HEK293 (cell line): ENCODE results near the gene HSD3B2.

ENCODE experiments used
- CTCF ChIA-PET: fragments of 350-600 bp; formaldehyde crosslinking; extraction: SDS; loops from one replicate; lab custom pipeline; 2021; ENCODE audit warnings: antibody characterized with exemption; lab: Yijun Ruan, JAX
- POLR2A ChIA-PET: fragments of 300-600 bp; formaldehyde crosslinking; extraction: SDS; loops from one replicate; lab custom pipeline; 2020; ENCODE audit warnings: antibody characterized with exemption, inconsistent platforms; lab: Yijun Ruan, JAX
- H3K27ac ChIP-seq: fragments of 200-500 bp; sonication (Bioruptor generic); 2 replicates; pipeline ENCODE4 v1.5.1; 2014; ENCODE audit warnings: low read depth, low read length, control low read depth, inconsistent platforms; ENCODE audit errors: extremely low read depth
- H3K36me3 ChIP-seq, 2 experiments: fragments of 200-500 bp in 1 of 2; sonication (Bioruptor generic) in 1 of 2; 1 replicate in 1 of 2; 2 replicates in 1 of 2; pipeline ENCODE4 v1.5.1; 2014 to 2017; ENCODE audit warnings: inconsistent platforms in 2 of 2, low read length in 2 of 2; ENCODE audit not compliant: control insufficient read depth in 2 of 2, insufficient read depth in 1 of 2
- H3K4me1 ChIP-seq: fragments of 200-500 bp; sonication (Bioruptor generic); 2 replicates; pipeline ENCODE4 v1.5.1; 2014; ENCODE audit warnings: mild to moderate bottlenecking, low read length, inconsistent platforms; ENCODE audit not compliant: control insufficient read depth, insufficient read depth
- H3K4me3 ChIP-seq: 2 replicates; pipeline ENCODE4 v1.5.1; 2011; ENCODE audit warnings: low read depth, mild to moderate bottlenecking, control low read depth, low read length, moderate library complexity
- H3K9me3 ChIP-seq: fragments of 200-500 bp; sonication (Bioruptor generic); 2 replicates; pipeline ENCODE4 v1.5.1; 2014; ENCODE audit warnings: low read depth, low read length, inconsistent platforms; ENCODE audit not compliant: control insufficient read depth, insufficient read depth
- EGR2 ChIP-seq: fragments of 450-650 bp; formaldehyde crosslinking; IDR thresholded peaks from 2 replicates; pipeline ENCODE4 v1.5.1; 2016; ENCODE audit warnings: low read depth, missing biosample characterization, missing genetic modification characterization
- ELK4 ChIP-seq: IDR thresholded peaks from 2 replicates; pipeline ENCODE4 v1.6.1; 2011; ENCODE audit warnings: mild to moderate bottlenecking, low read depth, low read length, borderline replicate concordance
- INSM2 ChIP-seq: fragments of 450-650 bp; formaldehyde crosslinking; IDR thresholded peaks from 2 replicates; pipeline ENCODE4 v1.5.1; 2016; ENCODE audit warnings: missing biosample characterization, missing genetic modification characterization
- KLF8 ChIP-seq: fragments of 450-650 bp; formaldehyde crosslinking; IDR thresholded peaks from 2 replicates; pipeline ENCODE4 v1.5.1; 2016; ENCODE audit warnings: missing biosample characterization, missing genetic modification characterization
- MZF1 ChIP-seq: fragments of 450-650 bp; formaldehyde crosslinking; IDR thresholded peaks from 2 replicates; pipeline ENCODE4 v1.5.1; 2017; ENCODE audit warnings: missing biosample characterization, missing genetic modification characterization, borderline replicate concordance
- PRDM10 ChIP-seq: fragments of 450-650 bp; formaldehyde crosslinking; IDR thresholded peaks from 2 replicates; pipeline ENCODE4 v1.5.1; 2016; ENCODE audit warnings: missing biosample characterization, missing genetic modification characterization
- SETDB1 ChIP-seq: IDR thresholded peaks from one replicate; pipeline ENCODE4 v1.6.1; 2017; ENCODE audit warnings: mild to moderate bottlenecking, low read length, moderate library complexity, mixed read lengths; ENCODE audit not compliant: insufficient read length
- YY2 ChIP-seq: fragments of 450-650 bp; formaldehyde crosslinking; IDR thresholded peaks from 2 replicates; pipeline ENCODE4 v1.5.1; 2016; ENCODE audit warnings: missing biosample characterization, missing genetic modification characterization
- ZBTB17 ChIP-seq: fragments of 450-650 bp; formaldehyde crosslinking; IDR thresholded peaks from 2 replicates; pipeline ENCODE4 v1.5.1; 2016; ENCODE audit warnings: missing biosample characterization, missing genetic modification characterization
- ZBTB6 ChIP-seq: fragments of 450-650 bp; formaldehyde crosslinking; IDR thresholded peaks from 2 replicates; pipeline ENCODE4 v1.5.1; 2017; ENCODE audit warnings: missing biosample characterization, missing genetic modification characterization
- ZBTB7A ChIP-seq: fragments of 450-650 bp; formaldehyde crosslinking; IDR thresholded peaks from 2 replicates; pipeline ENCODE4 v1.5.1; 2016; ENCODE audit warnings: low read depth, missing biosample characterization, missing genetic modification characterization
- ZNF138 ChIP-seq: fragments of 450-650 bp; formaldehyde crosslinking; IDR thresholded peaks from 2 replicates; pipeline ENCODE4 v1.5.1; 2016; ENCODE audit warnings: missing biosample characterization, missing genetic modification characterization, borderline replicate concordance
- ZNF169 ChIP-seq: fragments of 450-650 bp; formaldehyde crosslinking; IDR thresholded peaks from 2 replicates; pipeline ENCODE4 v1.5.1; 2016; ENCODE audit warnings: missing biosample characterization, missing genetic modification characterization
- ZNF174 ChIP-seq: fragments of 450-650 bp; formaldehyde crosslinking; IDR thresholded peaks from 2 replicates; pipeline ENCODE4 v1.5.0; 2017; ENCODE audit warnings: missing biosample characterization, mild to moderate bottlenecking, missing genetic modification characterization
- ZNF211 ChIP-seq: fragments of 450-650 bp; formaldehyde crosslinking; IDR thresholded peaks from 2 replicates; pipeline ENCODE4 v1.5.1; 2016; ENCODE audit warnings: low read depth, missing biosample characterization, missing genetic modification characterization
- ZNF23 ChIP-seq: fragments of 450-650 bp; formaldehyde crosslinking; IDR thresholded peaks from 2 replicates; pipeline ENCODE4 v1.5.1; 2016; ENCODE audit warnings: missing biosample characterization, missing genetic modification characterization, borderline replicate concordance
- ZNF335 ChIP-seq: fragments of 450-650 bp; formaldehyde crosslinking; conservative IDR thresholded peaks from 2 replicates; pipeline ENCODE4 v1.5.1; 2016; ENCODE audit warnings: missing biosample characterization, missing genetic modification characterization
- ZNF362 ChIP-seq: fragments of 450-650 bp; formaldehyde crosslinking; IDR thresholded peaks from 2 replicates; pipeline ENCODE4 v1.5.1; 2016; ENCODE audit warnings: missing biosample characterization, missing genetic modification characterization
- ZNF37A ChIP-seq: fragments of 450-650 bp; IDR thresholded peaks from 2 replicates; pipeline ENCODE4 v1.5.1; 2018; ENCODE audit warnings: missing biosample characterization, missing genetic modification characterization
- ZNF433 ChIP-seq: fragments of 450-650 bp; formaldehyde crosslinking; IDR thresholded peaks from 2 replicates; pipeline ENCODE4 v1.5.1; 2016; ENCODE audit warnings: missing biosample characterization, missing genetic modification characterization, low read depth
- ZNF473 ChIP-seq: fragments of 450-650 bp; formaldehyde crosslinking; IDR thresholded peaks from 2 replicates; pipeline ENCODE4 v1.5.1; 2017; ENCODE audit warnings: missing biosample characterization, missing genetic modification characterization
- ZNF488 ChIP-seq: fragments of 450-650 bp; formaldehyde crosslinking; IDR thresholded peaks from 2 replicates; pipeline ENCODE4 v1.5.1; 2016; ENCODE audit warnings: missing biosample characterization, missing genetic modification characterization
- ZNF558 ChIP-seq: fragments of 450-650 bp; formaldehyde crosslinking; IDR thresholded peaks from 2 replicates; pipeline ENCODE4 v1.5.1; 2016; ENCODE audit warnings: missing biosample characterization, missing genetic modification characterization
- ZNF621 ChIP-seq: fragments of 450-650 bp; formaldehyde crosslinking; IDR thresholded peaks from 2 replicates; pipeline ENCODE4 v1.5.1; 2017; ENCODE audit warnings: missing biosample characterization, missing genetic modification characterization
- ZNF768 ChIP-seq: fragments of 450-650 bp; formaldehyde crosslinking; IDR thresholded peaks from 2 replicates; pipeline ENCODE4 v1.5.1; 2018; ENCODE audit warnings: missing biosample characterization, mild to moderate bottlenecking, missing genetic modification characterization
- ZNF785 ChIP-seq: fragments of 450-650 bp; formaldehyde crosslinking; IDR thresholded peaks from 2 replicates; pipeline ENCODE4 v1.5.1; 2016; ENCODE audit warnings: missing biosample characterization, missing genetic modification characterization
- ZNF830 ChIP-seq: fragments of 450-650 bp; IDR thresholded peaks from 2 replicates; pipeline ENCODE4 v1.5.0; 2018; ENCODE audit warnings: missing biosample characterization, missing genetic modification characterization, low read depth, mild to moderate bottlenecking, moderate library complexity

Gene HSD3B2

GRCh38 chr1:119414950-119415349, at the start of gene HSD3B2:
Gene HSD3B2 (plus strand): TSS chr1:119415150. CDS start chr1:119415420, 270 bp downstream.
- Histone ChIP-seq H3K36me3 (no peaks in the 10 kb centered on the region), H3K9me3 (no peaks in the 10 kb centered on the region), H3K27ac (no peak within 1 kb of the TSS), H3K4me3 (no peak within 1 kb of the TSS), H3K4me1 (no peaks in the 10 kb centered on the region)
- ChIA-PET POLR2A (no interaction called here), CTCF (no interaction called here)
- TF ChIP-seq ZNF830 (tag by site-specific recombination) (no peak), ELK4 (no peak), ZNF211 (tag by site-specific recombination) (no peak), ZNF23 (tag by site-specific recombination) (no peak), ZBTB6 (no peak), ZNF621 (tag by site-specific recombination) (no peak), ZNF473 (no peak), ZBTB7A (tag by site-specific recombination) (no peak)

GRCh38 chr1:119366424-119366823, 48.5 kb upstream of the HSD3B2 start:
- no peak overlapping the region for H3K27ac ChIP-seq
- no peak overlapping the region for H3K4me3 ChIP-seq
- no peaks in the 10 kb centered on the region for H3K4me1 ChIP-seq
- CTCF ChIA-PET, result interaction anchor here (0.6 to 4.2 kb wide), 20 partner anchors 8 to 1832 kb away, joined by 3 to 49 read pairs (median 4); no protein-coding TSS in a partner anchor
- TF ChIP-seq ZNF362 (tag by site-specific recombination), result no peak
- TF ChIP-seq SETDB1, result no peak
- TF ChIP-seq ZBTB17 (tag by site-specific recombination), result no peak
- TF ChIP-seq EGR2 (tag by site-specific recombination), result no peak
- TF ChIP-seq INSM2 (tag by site-specific recombination), result no peak
- no peak for TF ChIP-seq ZNF37A (tag by site-specific recombination)
- TF ChIP-seq YY2 (tag by site-specific recombination), result no peak
- no peak for TF ChIP-seq KLF8
- TF ChIP-seq ZNF768 (tag by site-specific recombination), result no peak
- TF ChIP-seq ZNF488 (tag by site-specific recombination), result no peak
- no peak for TF ChIP-seq ZNF335
- no peak for TF ChIP-seq ZNF174 (tag by site-specific recombination)
- no peak for TF ChIP-seq PRDM10
- no peak for TF ChIP-seq ZNF785 (tag by site-specific recombination)
- TF ChIP-seq ZNF138, result no peak
- TF ChIP-seq ZNF169 (tag by site-specific recombination), result no peak
- no peak for TF ChIP-seq ZNF433 (tag by site-specific recombination)
- no peak for TF ChIP-seq ZBTB7A (tag by site-specific recombination)
- TF ChIP-seq ZNF558 (tag by site-specific recombination), result no peak
- TF ChIP-seq MZF1 (tag by site-specific recombination), result no peak
- no peaks in the 10 kb centered on the region for H3K9me3 ChIP-seq
- POLR2A ChIA-PET, result no interaction called here
- H3K36me3 ChIP-seq, result no peaks in the 10 kb centered on the region
